Lower lobe of right lung (tissue), 2 donors: ENCODE results near the gene CHAF1A. TPM values are rescaled to one million over a fixed set of nuclear protein-coding genes. Genes with fewer than 3 reads are reported as not detected.

Experiments used
- ATAC-seq, 2 donors: fragments of 200-7000 bp; cut with Tn5 transposase; one replicate each; pipeline ENCODE4 v1.9.1; 2020 to 2022; ENCODE audit warnings: mild to moderate bottlenecking in 2 of 2, moderate library complexity in 2 of 2
- DNase-seq: peaks from one replicate; pipeline ENCODE4 v3.0.0-alpha.2; 2020
- H3K27ac ChIP-seq: fragments of 200-600 bp; one replicate; pipeline ENCODE4 v1.8.0; 2022
- H3K27me3 ChIP-seq: fragments of 200-600 bp; one replicate; pipeline ENCODE4 v1.8.0; 2022; ENCODE audit warnings: low read depth
- H3K36me3 ChIP-seq: fragments of 200-600 bp; one replicate; pipeline ENCODE4 v1.8.0; 2022; ENCODE audit warnings: mild to moderate bottlenecking
- H3K4me1 ChIP-seq: fragments of 200-600 bp; one replicate; pipeline ENCODE4 v1.8.0; 2022
- H3K4me3 ChIP-seq: fragments of 200-600 bp; one replicate; pipeline ENCODE4 v1.8.0; 2022; ENCODE audit warnings: mild to moderate bottlenecking
- H3K9me3 ChIP-seq: fragments of 200-600 bp; one replicate; pipeline ENCODE4 v1.8.0; 2022
- CTCF ChIP-seq: fragments of 200-600 bp; IDR thresholded peaks from one replicate; pipeline ENCODE4 v1.8.0; 2022; ENCODE audit warnings: antibody characterized with exemption, mild to moderate bottlenecking
- intact Hi-C: fragments of 100-400 bp; cut with DNase I; formaldehyde crosslinking; loops from one replicate; pipeline ENCODE4 v1.11.0; 2022
- total RNA-seq: library from RNA; stranded (reverse); fragmentation: NEBNext Ultra II Directional; extraction: Animal tissue kit (Norgen Biotek cat#: 25700); gene quantifications from one replicate; pipeline ENCODE4 v1.2.1, GENCODE V29; 2021
- donor health status: DM: no; HTN: yes; CAD: no; lungs with severe emphysema.

Gene CHAF1A
- total RNA-seq, 1 donor from 2014 or later, result 7.2 TPM

- no peaks in the 10 kb centered on the region for H3K27me3 ChIP-seq
- no peak for TF ChIP-seq CTCF
- no peak overlapping the region for H3K4me3 ChIP-seq
- H3K4me1 ChIP-seq, result peaks cover 95% of the 10 kb centered on the region
- DNase-seq, result no peak
- no peak for ATAC-seq
- intact Hi-C loops, result no loop called here
- peak overlapping the region; percentile 85 for H3K27ac ChIP-seq
- peaks cover 16% of the 10 kb centered on the region for H3K36me3 ChIP-seq
- H3K9me3 ChIP-seq, result no peaks in the 10 kb centered on the region
Observed at GRCh38 chr19:4371247-4372164, 30.9 kb upstream of the CHAF1A start.

- peaks cover 99% of the 10 kb centered on the region for H3K4me1 ChIP-seq
- peak overlapping the region; percentile 85 for H3K27ac ChIP-seq
- no peaks in the 10 kb centered on the region for H3K27me3 ChIP-seq
- TF ChIP-seq CTCF, result no peak
- no peak overlapping the region for H3K4me3 ChIP-seq
- no peaks in the 10 kb centered on the region for H3K9me3 ChIP-seq
- no peak for DNase-seq
- intact Hi-C loops, result no loop called here
- H3K36me3 ChIP-seq, result peaks cover 9% of the 10 kb centered on the region
- ATAC-seq, result no peak
Observed at GRCh38 chr19:4372165-4373012, 30.1 kb upstream of the CHAF1A start.

- Histone ChIP-seq H3K4me3 (no peak overlapping the region), H3K27me3 (no peaks in the 10 kb centered on the region), H3K9me3 (no peaks in the 10 kb centered on the region), H3K27ac (peak overlapping the region; percentile 85), H3K36me3 (peaks cover 3% of the 10 kb centered on the region), H3K4me1 (peaks cover 96% of the 10 kb centered on the region)
- TF ChIP-seq CTCF, result no peak
- DNase-seq (no peak), ATAC-seq (no peak)
- intact Hi-C loops, result no loop called here
Observed at GRCh38 chr19:4373013-4373367, 29.4 kb upstream of the CHAF1A start.

- Histone ChIP-seq H3K27me3 (no peaks in the 10 kb centered on the region), H3K4me1 (peaks cover 90% of the 10 kb centered on the region), H3K36me3 (peaks cover 3% of the 10 kb centered on the region), H3K4me3 (peak overlapping the region; percentile 8), H3K9me3 (no peaks in the 10 kb centered on the region), H3K27ac (peak overlapping the region; percentile 85)
- TF ChIP-seq CTCF, result no peak
- intact Hi-C loops, result no loop called here
- ATAC-seq (no peak), DNase-seq (no peak)
Observed at GRCh38 chr19:4373601-4374497, 28.6 kb upstream of the CHAF1A start.
